ENCODE data around the gene ANO2.

The ANO2 gene

DNA sequence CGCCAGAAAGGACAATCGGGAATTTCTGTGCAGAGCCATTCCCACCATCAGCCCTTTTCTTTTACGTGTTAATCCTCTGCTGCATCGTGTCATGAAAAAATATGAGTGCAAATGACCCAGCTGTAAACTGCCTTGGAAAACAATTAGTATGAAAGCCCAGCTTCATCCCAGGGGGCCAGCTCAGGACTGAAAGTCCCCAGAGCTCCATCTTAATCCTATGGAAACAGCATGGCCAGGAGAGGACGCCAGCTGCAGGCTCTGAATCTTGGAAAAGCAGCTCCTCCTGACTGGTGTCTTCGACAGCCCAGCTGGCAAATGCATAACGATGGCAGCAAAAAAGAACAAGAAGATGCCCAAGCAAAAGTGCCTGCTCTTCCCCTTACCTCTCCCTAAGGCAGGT is 321.6 kb downstream of the ANO2 start:
- no peak for DNase-seq (ENCODE audit: low read depth in 3 of 3)

DNA sequence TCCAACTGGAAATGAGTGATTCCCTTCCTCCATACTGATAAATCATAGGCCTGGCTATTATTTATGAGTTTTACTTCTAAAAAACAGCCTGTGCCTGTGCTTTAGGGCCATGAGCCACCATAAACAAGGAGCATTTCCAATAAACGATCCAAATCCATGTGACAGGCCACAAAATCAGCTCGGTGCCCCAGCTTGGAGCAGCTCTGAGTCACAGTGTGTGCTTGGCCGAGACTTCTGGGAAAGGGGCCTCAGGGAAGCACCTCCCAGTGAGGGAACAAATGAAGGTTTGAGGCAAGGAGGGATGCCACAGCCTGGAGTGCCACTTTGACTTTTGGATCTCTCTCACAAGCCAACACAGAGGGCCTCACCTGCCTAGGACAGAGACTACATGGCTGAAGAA is 322.8 kb downstream of the ANO2 start:
- no peak for DNase-seq (ENCODE audit: low read depth in 3 of 3)

DNA sequence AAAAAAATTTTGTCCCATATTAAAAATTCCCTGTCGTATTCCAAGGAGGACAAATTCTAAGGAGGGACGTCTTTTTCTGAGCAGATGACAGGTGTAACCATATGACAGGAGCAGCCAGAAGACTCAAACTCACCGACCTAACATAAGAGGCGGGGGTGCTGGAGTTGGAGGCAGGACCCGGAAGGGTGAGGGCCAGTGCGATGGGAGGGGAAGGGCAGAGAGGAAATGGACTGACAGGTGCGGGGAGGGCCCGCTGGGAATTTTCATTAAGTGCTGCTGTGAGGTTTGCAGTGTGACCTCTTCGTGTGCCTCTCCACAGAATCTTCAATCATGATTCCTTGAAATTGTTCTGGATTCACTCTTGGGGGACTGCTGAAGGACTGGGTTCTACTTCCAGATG is 323.7 kb downstream of the ANO2 start:
- DNase-seq (ENCODE audit: low read depth in 3 of 3), result no peak

DNA sequence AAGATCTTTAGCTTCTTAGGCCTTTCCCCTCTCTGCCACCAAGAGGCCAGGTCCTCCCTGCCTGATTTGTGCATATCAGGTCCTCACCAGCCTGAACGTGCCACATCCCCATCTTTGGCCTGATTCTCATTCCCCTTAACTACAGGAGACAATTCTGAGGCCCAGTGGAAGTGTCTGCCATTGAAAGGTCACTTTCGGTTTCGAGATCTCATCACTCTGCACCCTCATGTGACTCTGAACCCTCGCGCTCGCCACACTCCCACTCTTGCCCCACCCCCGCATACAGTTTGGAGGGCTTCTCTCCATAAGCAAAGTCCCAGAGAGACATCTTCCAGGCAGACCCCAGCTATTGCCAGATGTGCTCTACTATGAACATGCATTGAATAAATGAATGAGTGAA is 324.2 kb downstream of the ANO2 start:
- DNase-seq (ENCODE audit: low read depth in 3 of 3), result no peak

DNA sequence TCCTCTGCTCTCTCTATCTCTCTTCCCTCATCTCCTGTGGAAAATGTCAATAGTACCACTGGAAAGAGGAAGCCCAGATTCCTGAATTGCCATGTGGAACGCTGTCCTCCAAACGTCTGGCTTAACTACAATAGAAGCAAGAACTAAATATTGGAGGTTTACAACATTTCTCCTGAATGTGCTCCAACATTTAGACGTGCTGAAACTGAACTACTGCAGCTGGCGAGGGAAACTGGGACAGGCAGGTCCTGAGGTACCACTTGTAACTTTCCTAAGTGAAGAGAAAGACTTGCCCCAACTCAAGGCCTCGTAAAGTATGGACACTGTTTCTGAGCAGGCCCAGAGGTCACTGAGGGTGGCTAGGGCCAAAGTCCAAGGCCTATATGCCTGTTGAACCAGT is 325.4 kb downstream of the ANO2 start:
- DNase-seq (ENCODE audit: low read depth in 3 of 3), result no peak

DNA sequence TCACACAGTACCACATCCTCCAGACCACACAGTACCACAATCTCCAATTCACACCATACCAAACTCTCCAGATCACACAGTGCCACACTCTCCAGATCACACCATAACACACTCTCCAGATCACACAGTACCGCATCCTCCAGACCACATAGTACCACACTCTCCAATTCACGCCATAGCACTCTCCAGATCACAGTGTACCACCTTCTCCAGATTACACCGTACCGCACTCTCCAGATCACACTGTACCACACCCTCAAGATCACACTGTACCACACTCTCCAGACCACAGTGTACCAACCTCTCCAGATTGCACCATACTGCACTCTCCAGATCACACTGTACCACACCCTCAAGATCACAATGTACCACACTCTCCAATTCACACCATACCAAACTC is 328.2 kb downstream of the ANO2 start:
- DNase-seq (ENCODE audit: low read depth in 3 of 3), result no peak

DNA sequence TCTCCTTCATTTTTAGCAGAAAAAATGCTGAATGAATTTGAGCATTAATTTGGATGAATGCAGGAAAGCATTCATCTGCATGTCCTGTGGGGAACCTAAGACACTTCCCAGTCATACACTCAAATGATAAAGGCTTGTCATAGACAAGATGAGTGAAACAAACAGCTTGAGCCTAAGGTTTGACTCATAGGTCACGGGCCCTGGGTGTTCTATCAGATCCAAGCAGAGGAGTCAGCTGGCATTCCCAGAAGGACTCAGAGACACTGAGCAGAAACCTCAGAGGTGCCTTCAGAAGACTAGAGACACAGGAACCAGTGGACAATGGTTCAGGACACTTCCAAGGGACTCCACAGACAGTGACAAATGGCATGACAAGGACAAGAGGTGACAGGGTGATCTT is 329.3 kb downstream of the ANO2 start:
- DNase-seq (ENCODE audit: low read depth in 3 of 3), result no peak

DNA sequence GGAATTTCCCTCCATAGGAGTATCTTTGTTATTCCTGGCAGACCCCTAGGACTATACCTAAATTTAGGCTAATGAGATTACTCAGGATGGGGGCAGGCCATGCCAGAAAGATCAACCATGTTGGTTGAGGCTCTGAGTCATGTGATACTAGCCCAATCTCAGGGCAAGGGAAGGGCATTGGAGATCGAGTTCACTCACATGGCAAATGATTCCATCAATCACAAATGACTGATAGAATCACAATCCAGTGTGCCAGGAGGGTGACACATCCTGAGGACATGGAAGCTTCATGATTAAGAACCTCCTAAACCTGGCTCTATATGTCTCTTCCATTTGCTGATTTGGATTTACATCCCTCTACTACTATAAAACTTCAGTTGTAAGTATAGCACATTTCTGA is 330.8 kb downstream of the ANO2 start:
- no peak for DNase-seq (ENCODE audit: low read depth in 3 of 3)

DNA sequence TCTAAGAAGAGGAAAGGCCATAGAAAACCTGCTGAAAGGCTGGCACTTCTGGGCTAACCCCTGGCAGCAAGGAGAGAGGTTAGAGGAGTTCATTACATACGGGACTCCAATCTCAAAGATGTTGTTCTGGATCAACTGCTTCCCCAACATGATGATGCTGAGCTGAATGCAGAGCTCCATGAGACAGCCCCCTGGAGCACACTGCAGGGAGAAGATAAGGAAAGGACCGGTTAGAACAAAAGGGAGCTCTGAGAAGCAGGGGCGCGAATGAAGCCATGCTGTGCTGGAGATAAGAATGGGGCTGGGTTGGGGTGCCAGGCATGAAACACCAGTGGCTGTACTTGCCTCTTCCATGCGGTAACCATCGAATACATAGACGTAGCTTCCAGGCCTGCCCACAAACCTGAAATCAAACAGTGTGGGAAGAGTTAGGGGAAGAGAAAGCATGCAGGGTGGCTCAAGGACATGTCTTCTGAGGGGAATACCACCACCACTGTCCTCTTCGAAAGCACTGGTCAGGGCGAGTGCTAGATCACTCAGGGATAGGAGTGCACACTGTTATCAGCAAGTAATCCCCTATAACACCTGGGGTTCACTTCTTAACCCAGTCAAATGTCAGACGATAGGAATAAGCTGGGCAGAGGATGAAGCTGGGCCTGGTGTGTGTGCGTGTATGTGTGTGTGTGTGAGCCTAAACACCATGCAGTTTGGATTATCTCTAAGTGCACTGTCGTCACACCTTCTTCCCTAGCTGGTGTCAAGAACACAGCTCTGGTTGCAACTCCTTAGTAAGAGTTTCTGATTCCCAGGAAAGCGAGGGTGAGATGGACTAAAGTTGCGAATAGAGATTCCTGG is 332.3 kb downstream of the ANO2 start:
- DNase-seq (ENCODE audit: low read depth in 3 of 3), result no peak

DNA sequence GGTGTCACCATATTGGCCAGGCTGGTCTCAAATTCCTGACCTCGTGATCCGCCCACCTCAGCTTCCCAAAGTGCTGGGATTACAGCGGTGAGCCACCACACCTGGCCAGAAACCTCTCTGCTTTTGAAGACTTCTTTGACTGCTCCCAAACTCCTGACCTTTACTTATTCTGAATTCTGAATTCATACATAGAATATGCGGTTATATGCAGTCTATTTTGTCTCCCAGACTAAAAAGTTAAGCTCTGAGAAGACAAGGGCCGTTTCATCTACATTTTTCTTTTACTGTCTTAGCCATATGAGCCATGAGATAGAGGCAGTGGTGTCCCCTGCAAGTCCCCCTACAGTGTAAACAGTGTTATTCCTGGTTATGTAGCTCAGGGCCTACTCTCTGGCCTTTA is 333.9 kb downstream of the ANO2 start:
- DNase-seq (ENCODE audit: low read depth in 3 of 3), result no peak

DNA sequence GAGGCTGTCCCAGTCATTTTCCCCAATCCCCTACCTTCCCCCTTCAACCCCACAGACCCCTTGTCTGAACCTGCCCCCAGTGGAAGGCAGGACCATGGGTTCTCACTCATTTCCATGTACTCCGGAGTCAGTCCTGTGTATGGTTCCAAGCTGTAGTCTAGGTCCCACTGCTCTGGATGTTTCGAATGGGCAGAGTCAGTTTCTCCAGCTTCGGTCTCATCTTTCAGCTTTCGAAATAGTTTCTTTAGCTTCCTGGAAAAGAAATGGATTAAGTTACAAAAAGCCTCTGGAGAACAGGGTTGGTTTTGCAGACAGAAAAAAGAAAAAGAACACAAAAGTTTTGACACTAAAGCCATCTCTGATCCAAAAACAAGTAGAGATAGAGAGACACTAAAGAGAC is 345.7 kb downstream of the ANO2 start:
- DNase-seq (ENCODE audit: low read depth in 3 of 3), result no peak

DNA sequence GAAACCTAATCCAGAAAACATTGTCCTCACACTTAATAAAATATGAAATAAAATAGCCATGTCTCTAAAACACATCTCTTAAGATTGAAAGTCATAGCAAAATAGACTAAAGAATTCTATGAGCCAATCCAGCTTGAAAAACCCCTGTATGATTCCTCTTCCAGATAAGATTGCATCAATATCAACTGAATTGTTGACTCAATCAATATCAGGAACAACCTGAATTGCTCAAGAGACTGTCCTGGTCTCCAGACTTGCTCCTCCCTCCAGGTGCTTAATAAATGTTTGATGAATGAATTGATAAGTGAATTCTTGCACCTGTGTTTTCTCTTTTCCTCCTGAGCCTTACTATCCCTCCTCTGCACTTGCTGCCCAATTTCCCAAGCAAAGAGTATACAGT is 351.1 kb downstream of the ANO2 start:
- no peak for DNase-seq (ENCODE audit: low read depth in 3 of 3)

DNA sequence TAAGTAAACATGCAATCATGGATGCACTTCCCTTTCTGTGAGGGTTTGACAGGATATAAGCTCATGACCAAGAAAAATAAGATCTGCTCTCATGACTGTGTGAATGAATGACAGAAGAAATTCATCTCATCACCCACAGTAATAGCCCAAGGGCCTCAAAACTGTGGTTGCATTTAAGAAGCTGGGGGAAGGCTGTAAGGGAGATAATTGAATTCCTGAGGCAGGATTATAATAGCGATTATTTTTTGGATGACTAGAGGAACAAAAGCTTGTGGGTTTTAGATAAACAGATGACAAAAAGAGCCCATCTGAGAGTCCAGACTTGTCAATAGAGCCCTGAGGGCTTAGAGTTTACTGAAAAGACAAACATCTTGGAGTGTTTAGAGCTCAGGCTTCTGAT is 352.0 kb downstream of the ANO2 start:
- no peak for DNase-seq (ENCODE audit: low read depth in 3 of 3)

DNA sequence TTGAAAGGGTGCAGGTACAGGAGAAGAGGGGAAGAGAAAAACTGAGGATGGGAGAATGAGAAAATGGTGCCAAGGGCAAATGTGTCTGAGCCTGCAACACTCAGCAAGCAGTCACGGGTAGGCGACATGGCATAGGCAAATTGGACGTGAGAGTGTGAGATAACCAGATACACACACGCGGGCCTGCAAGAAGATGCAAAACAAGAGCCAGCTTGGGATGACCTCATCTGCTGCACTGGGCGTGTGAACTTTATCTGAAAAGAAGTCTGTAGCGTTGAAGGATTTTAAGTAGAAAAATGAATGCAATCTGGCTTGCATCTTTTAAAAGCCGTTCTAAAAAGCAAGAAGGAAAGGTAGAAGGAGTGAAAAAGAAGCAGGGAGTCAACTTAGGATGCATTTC is 352.7 kb downstream of the ANO2 start:
- DNase-seq (ENCODE audit: low read depth in 3 of 3), result no peak

DNA sequence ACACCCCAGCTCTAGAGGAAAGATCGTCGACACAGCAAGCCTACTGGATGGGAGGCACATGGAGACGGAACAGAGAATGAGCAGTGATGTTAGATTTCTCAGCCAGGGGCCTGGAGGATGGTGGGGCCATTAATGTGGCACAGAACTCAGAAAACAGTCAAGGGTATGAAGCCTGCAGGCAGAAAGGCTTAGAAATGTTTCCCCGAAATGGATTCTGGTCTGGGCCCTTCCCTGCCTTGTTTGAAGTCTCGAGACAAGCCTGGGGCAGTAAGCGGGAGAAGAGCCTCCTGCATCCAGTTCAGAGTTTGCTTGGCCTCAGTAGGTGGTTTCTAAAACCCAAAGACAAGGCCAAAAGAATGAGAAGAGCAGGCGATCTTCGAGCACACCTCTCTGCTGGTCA is 354.7 kb downstream of the ANO2 start:
- DNase-seq (ENCODE audit: low read depth in 3 of 3), result no peak

DNA sequence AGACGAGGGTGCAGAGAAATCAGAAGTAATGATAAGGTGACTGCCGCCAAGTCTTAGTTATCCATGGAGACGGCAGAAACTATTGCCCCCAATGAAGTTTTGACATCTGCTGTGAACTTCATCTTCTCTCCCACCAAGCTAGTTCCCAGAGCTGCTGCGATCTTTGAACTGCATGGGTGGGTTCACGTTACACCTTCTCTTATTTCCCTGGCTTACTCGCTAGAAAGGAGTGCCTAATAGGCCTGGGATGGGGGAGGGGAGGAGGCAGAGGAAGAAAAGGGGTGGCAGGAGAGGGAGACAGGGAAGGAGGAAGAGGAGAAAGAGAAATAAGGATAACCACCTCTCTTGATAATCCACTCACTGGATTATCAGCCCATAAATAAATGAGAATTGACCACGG is 356.0 kb downstream of the ANO2 start:
- no peak for DNase-seq (ENCODE audit: low read depth in 3 of 3)

DNA sequence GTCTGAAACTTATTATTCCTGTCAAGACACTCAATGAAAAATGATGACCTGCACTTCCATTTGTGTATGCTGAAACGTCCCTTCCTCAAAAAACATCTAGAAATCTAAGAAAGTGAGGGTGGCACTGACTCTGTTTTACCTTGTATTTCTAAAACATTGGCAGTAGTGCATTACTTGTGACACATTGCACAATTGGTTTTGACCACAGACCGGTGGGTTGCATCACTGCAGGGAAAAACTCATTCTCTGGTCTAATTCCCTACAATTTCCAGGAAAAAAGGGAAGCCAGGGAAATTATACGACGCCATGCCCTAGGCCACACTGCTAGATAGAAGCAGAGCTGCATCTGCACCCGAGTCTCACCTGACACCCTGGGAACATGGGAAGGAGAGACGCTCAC is 356.5 kb downstream of the ANO2 start:
- DNase-seq (ENCODE audit: low read depth in 3 of 3), result no peak

DNA sequence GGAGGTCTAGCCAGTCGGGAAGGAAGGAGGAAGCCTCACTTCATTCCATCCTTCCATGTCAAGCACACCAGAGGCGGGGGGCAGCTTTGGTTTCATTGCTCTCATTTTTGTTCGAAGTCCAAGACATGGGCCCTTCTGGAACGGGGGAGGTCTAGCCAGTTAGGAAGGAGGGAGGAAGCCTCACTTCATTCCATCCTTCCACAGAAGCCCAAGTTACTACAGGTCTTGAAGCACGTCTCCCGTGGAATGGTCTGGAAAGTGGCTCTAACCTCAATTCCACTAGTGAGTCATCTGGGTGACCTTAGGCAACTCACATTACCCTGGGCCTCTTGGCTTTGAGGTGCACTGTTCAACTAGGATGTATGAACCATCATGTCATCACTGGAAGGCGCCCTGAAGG is 356.9 kb downstream of the ANO2 start:
- no peak for DNase-seq (ENCODE audit: low read depth in 3 of 3)

DNA sequence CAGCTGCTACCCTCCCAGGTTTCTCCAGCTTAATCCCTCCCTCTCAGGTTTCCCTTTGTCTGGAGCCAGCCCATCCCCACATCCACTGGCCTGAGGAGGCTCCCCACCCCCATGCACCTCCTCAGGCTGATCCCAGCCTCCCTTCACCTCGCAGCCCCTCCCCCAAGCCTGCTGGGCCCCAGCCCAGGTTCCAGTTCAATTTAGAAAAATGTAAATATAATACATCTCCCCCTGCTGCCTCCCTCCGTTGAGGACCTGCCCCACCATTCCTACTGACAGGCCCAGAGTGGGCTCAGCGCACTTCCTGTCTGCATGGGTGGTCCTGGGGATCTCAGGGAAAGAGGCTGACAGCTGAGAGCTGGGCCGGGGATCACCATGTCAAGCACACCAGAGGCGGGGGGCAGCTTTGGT is 357.3 kb downstream of the ANO2 start:
- no peak for DNase-seq (ENCODE audit: low read depth in 3 of 3)

DNA sequence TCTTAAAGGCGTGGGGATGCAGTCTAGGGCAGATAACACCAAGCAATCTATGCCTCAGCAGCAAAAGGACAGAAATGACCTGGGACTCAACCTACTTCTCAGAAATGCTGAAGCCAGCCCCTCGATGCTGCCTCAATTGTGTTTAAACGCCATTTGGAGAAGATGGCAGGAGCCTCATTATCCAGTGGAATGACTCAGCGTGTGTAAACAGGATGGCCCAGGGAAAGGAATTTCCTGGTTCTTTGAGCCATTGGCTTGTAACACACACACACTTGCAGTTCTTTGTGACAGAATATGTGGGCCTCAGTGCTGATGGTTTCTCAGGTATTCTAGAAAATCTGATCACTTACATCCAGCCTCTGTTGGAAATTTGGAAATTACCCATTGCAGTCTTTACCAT is 358.9 kb downstream of the ANO2 start:
- no peak for DNase-seq (ENCODE audit: low read depth in 3 of 3)

DNA sequence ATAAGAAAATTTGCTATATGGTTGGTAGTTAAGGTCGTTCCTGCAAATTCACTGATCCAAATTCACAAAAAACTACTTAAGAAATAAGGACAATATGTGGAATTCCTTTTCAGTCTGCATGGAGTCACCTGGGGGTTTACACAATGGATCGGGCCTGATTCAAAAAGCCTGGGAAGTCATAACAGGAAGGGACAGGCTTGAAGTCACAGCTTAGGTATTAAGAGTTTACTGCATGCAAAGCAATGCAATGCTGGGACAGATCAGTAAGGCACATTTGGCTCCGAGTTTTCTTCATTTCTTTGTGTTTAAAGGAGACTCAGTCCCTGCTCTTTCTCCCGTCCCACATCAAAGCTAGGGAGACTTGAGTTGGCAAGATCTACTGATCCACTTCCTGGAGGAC is 359.9 kb downstream of the ANO2 start:
- DNase-seq (ENCODE audit: low read depth in 3 of 3), result no peak

DNA sequence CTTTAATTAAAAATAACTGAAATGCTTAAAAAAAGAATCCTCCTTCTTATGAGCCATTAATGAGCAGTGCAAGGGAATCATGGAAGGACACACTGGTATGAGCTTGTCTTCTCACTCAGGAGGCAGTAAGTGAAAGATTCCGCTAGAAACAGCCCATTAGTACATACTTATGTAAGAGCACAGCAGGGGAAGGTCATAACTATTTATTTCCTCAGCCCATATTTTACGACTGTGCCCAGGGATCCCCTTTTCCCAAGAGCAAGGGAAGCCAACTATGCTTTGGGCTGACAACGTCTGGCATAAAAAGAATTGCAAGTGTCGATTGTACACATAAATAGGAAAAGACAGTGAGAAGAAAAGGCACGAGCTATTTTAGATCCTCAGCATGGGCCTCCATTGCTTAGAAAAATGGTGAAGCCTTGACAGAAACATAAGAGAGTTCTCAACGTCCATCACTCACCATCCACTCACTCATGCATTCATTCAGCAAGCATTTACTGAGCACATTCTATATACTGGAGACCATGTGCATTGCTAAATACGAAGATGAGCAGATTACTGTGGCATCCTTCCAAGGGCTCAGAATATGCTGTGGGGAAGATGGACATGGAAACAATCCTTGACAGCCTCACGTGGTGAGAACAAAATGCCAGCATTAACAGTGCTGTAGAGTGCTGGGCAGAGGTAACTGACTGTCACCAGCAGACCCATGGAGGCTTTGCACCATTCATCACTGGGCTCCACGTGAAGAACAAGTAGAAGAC is 360.5 kb downstream of the ANO2 start:
- DNase-seq (ENCODE audit: low read depth in 3 of 3), result no peak

DNA sequence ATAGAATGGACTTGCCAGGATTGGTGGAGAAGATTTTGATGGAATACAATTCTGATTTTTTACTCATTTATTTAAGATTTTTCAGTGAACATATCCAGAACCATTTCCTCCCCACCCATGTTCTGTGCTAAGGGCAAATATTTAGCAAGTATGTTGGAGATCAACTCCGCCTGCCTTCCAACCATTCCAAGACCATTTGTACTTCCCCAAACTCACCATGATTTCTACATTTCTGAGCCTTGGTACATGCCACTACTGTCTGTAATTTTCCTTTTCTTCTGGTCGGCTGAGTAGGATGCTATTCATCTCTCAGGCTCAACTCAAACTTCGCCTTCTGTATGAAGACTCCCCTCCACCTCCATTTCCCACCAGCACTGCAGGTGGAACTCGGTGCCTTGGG is 362.5 kb downstream of the ANO2 start:
- DNase-seq (ENCODE audit: low read depth in 3 of 3), result no peak

All from stimulated activated CD4-positive, alpha-beta T cell treated with anti-CD3 and anti-CD28 coated beads, TNF-alpha, amount 100 ng/mL, for 4 hours (primary cell).